ENCODE measurements around the gene UCHL1.
"Not testable (repeated sequence)": the region's sequence is repeated elsewhere in the genome, so short reads cannot be mapped to it uniquely, and the experiment has no call there.

UCHL1 gene

GRCh38 chr4:41241919-41242318 is 14.8 kb upstream of the UCHL1 start:
- DNase-seq: no peak

- DNase-seq: no peak
These were observed 10.7 kb upstream of the UCHL1 start for GRCh38 chr4:41245983-41246382.

GRCh38 chr4:41256131-41256739 is 493 bp upstream of the UCHL1 start:
- DNase-seq: peak in 1 of 4 experiments; percentile 7

GRCh38 chr4:41257257-41257901 is 651 bp downstream of the UCHL1 start:
- peak; percentile 84 to 91 (median 90) for DNase-seq

GRCh38 chr4:41257906-41258305 is 1.2 kb downstream of the UCHL1 start:
- DNase-seq: peak in 2 of 4 experiments; percentile 7 to 9

GRCh38 chr4:41258783-41259182 is 2.1 kb downstream of the UCHL1 start:
- DNase-seq: peak; percentile 58 to 74 (median 64)

GRCh38 chr4:41260116-41260733 is 3.5 kb downstream of the UCHL1 start:
- no peak for DNase-seq

- no peak for DNase-seq
These were observed 5.5 kb downstream of the UCHL1 start for GRCh38 chr4:41262198-41262597.

- DNase-seq: no peak
These were observed 7.5 kb downstream of the UCHL1 start for GRCh38 chr4:41264212-41264611.

- no peak for DNase-seq
These were observed 11.3 kb downstream of the UCHL1 start for GRCh38 chr4:41267997-41268396.

- DNase-seq: no peak
These were observed 12.2 kb downstream of the UCHL1 start for GRCh38 chr4:41268721-41269517.

- DNase-seq: no peak
These were observed 13.0 kb downstream of the UCHL1 start for GRCh38 chr4:41269682-41270081.

- not testable (repeated sequence) for DNase-seq
These were observed 19.2 kb downstream of the UCHL1 start for GRCh38 chr4:41275931-41276330.

GRCh38 chr4:41280010-41280409 is 23.3 kb downstream of the UCHL1 start:
- no peak for DNase-seq

- DNase-seq: peak; percentile 64 to 90 (median 83)
These were observed 24.4 kb downstream of the UCHL1 start for GRCh38 chr4:41281038-41281634.

GRCh38 chr4:41282366-41282765 is 25.6 kb downstream of the UCHL1 start:
- no peak for DNase-seq

GRCh38 chr4:41285202-41285863 is 28.6 kb downstream of the UCHL1 start:
- no peak for DNase-seq

GRCh38 chr4:41285864-41286235 is 29.1 kb downstream of the UCHL1 start:
- no peak for DNase-seq

- DNase-seq: no peak
These were observed 30.3 kb downstream of the UCHL1 start for GRCh38 chr4:41287005-41287404.

- DNase-seq: no peak
These were observed 31.1 kb downstream of the UCHL1 start for GRCh38 chr4:41287852-41288251.

- no peak for DNase-seq
These were observed 31.5 kb downstream of the UCHL1 start for GRCh38 chr4:41288254-41288653.

- DNase-seq: no peak
These were observed 33.8 kb downstream of the UCHL1 start for GRCh38 chr4:41290479-41290878.

Measured in suppressor macrophage (primary cell).